ENCODE results near the gene APOB. TPM values are rescaled to one million over a fixed set of nuclear protein-coding genes. Genes with fewer than 3 reads are reported as not detected.

APOB gene
- total RNA-seq, 1 experiment from 2014 or later: not detected

GRCh38 chr2:21022792-21023367 lies 21.0 kb downstream of the APOB start:
- TF ChIP-seq EZH2phosphoT487 (IDR thresholded peaks at IDR 0.05; ENCODE audit: borderline replicate concordance, low read length): no peak
- TF ChIP-seq CTCF (conservative IDR thresholded peaks at IDR 0.05; ENCODE audit: low read depth, low read length): no peak
- no peak for TF ChIP-seq EZH2 (IDR thresholded peaks at IDR 0.05; ENCODE audit: low read length, unreplicated experiment)
- ATAC-seq (no peak), DNase-seq (no peak)
- Histone ChIP-seq H3K79me2 (ENCODE audit: low read length) (no peaks in the 10 kb centered on the region), H4K20me1 (ENCODE audit: low read length) (no peaks in the 10 kb centered on the region), H3K9me3 (ENCODE audit: low read length) (no peaks in the 10 kb centered on the region), H3K9me2 (replicated peaks; ENCODE audit: low read length) (no peaks in the 10 kb centered on the region), H3K9ac (ENCODE audit: low read length) (no peak overlapping the region), H3K4me3 (ENCODE audit: low read length) (no peak overlapping the region), H3K4me1 (ENCODE audit: insufficient read depth, low read length) (no peaks in the 10 kb centered on the region), H3K27me3 (ENCODE audit: low read length) (peaks cover 11% of the 10 kb centered on the region; the same call in 1 of the 2 replicates), H3K4me2 (ENCODE audit: low read length) (no peak overlapping the region), H3F3A (ENCODE audit: low read length, unreplicated experiment) (no peaks in the 10 kb centered on the region), H3K27ac (ENCODE audit: low read length) (no peak overlapping the region), H2AFZ (ENCODE audit: low read length) (no peak overlapping the region), H3K36me3 (ENCODE audit: low read depth, low read length) (no peaks in the 10 kb centered on the region)
- ChIA-PET CTCF (interaction anchor here (0.7 kb wide), 1 partner anchor 780 kb away, joined by 3 read pairs; no protein-coding TSS in a partner anchor), POLR2A (ENCODE audit: unreplicated experiment) (no interaction called here)
- intact Hi-C loops (cut with micrococcal nuclease): no loop called here
- BruUV-seq (replicated peaks): no TSS peak

- no peak overlapping the region for H2AFZ ChIP-seq (ENCODE audit: low read length)
Measured at GRCh38 chr2:21021430-21021829, 22.4 kb downstream of the APOB start.

More at GRCh38 chr2:21021430-21021829, 22.4 kb downstream of the APOB start:
- Histone ChIP-seq H3K79me2 (ENCODE audit: low read length) (no peaks in the 10 kb centered on the region), H3K4me2 (ENCODE audit: low read length) (no peak overlapping the region), H3K27ac (ENCODE audit: low read length) (no peak overlapping the region), H3K4me1 (ENCODE audit: insufficient read depth, low read length) (no peaks in the 10 kb centered on the region), H3F3A (ENCODE audit: low read length, unreplicated experiment) (no peaks in the 10 kb centered on the region), H3K9me3 (ENCODE audit: low read length) (no peaks in the 10 kb centered on the region), H3K36me3 (ENCODE audit: low read depth, low read length) (no peaks in the 10 kb centered on the region), H3K27me3 (ENCODE audit: low read length) (peaks cover 11% of the 10 kb centered on the region; the same call in 1 of the 2 replicates), H4K20me1 (ENCODE audit: low read length) (no peaks in the 10 kb centered on the region), H3K9me2 (replicated peaks; ENCODE audit: low read length) (no peaks in the 10 kb centered on the region), H3K4me3 (ENCODE audit: low read length) (no peak overlapping the region), H3K9ac (ENCODE audit: low read length) (no peak overlapping the region)
- POLR2A ChIA-PET (ENCODE audit: unreplicated experiment): no interaction called here
- no TSS peak for BruUV-seq (replicated peaks)
- no peak for TF ChIP-seq EZH2 (IDR thresholded peaks at IDR 0.05; ENCODE audit: low read length, unreplicated experiment)
- no peak for TF ChIP-seq EZH2phosphoT487 (IDR thresholded peaks at IDR 0.05; ENCODE audit: borderline replicate concordance, low read length)
- TF ChIP-seq CTCF (conservative IDR thresholded peaks at IDR 0.05; ENCODE audit: low read depth, low read length): no peak
- no peak for DNase-seq
- no peak for ATAC-seq
- CTCF ChIA-PET: no interaction called here
- intact Hi-C loops (cut with micrococcal nuclease): no loop called here

All from PC-3 (cell line).